Stomach (tissue), 4 donors: ENCODE measurements around the gene ATXN10.

Experiments used
- CTCF ChIP-seq, 7 experiments: fragments of 450-650 bp in 4 of 7; fragments of 200-600 bp in 3 of 7; sonication (generic) in 3 of 7; IDR thresholded peaks; one replicate each; pipeline ENCODE4 v1.5.1; 2016 to 2019; ENCODE audit warnings: antibody characterized with exemption in 7 of 7, control low read depth in 2 of 7, mild to moderate bottlenecking in 1 of 7
- EP300 ChIP-seq: sonication (generic); formaldehyde crosslinking; IDR thresholded peaks from one replicate; pipeline ENCODE4 v1.6.1; 2017; ENCODE audit warnings: antibody characterized with exemption
- POLR2AphosphoS5 ChIP-seq, 3 donors: sonication (generic); formaldehyde crosslinking; IDR thresholded peaks; one replicate each; pipeline ENCODE4 v1.6.1; 2016; ENCODE audit warnings: antibody characterized with exemption in 3 of 3

- TF ChIP-seq CTCF (IDR thresholded peaks at IDR 0.05) (no peak), EP300 (no peak), POLR2AphosphoS5 (IDR thresholded peaks at IDR 0.05) (no peak)
These were observed 63.6 kb downstream of the ATXN10 start for GRCh38 chr22:45735273-45735672.
